Peyer's patch (tissue), 4 donors: ENCODE data around the gene AGPAT1. TPM values are rescaled to one million over a fixed set of nuclear protein-coding genes. Genes with fewer than 3 reads are reported as not detected.
A peak's percentile ranks its signal among the peaks of the same experiment; 100 is the strongest.

Experiments
- DNase-seq, 3 donors: peaks; one replicate each; pipeline ENCODE4 v3.0.0-alpha.2; 2017 to 2019
- H3K27ac ChIP-seq, 4 donors: fragments of 200-600 bp; sonication (generic); one replicate each; pipeline ENCODE4 v1.5.1; 2016 to 2019
- H3K27me3 ChIP-seq, 2 donors: fragments of 200-600 bp; sonication (generic); one replicate each; pipeline ENCODE4 v1.5.1; 2019
- H3K36me3 ChIP-seq, 3 donors: fragments of 200-600 bp; sonication (generic); one replicate each; pipeline ENCODE4 v1.5.1; 2016 to 2019
- H3K4me1 ChIP-seq, 4 donors: fragments of 200-600 bp; sonication (generic); one replicate each; pipeline ENCODE4 v1.5.1; 2016 to 2019
- H3K4me3 ChIP-seq, 4 donors: fragments of 200-600 bp; sonication (generic); 1 replicate in 3 of 4; 2 replicates in 1 of 4; pipeline ENCODE4 v1.5.1; 2016 to 2019; ENCODE audit warnings: mild to moderate bottlenecking in 1 of 4
- H3K9me3 ChIP-seq, 4 donors: fragments of 200-600 bp; sonication (generic); one replicate each; pipeline ENCODE4 v1.5.1; 2016 to 2019; ENCODE audit warnings: mild to moderate bottlenecking in 1 of 4
- POLR2A ChIP-seq, 2 donors: fragments of 450-650 bp; IDR thresholded peaks; one replicate each; pipeline ENCODE4 v1.5.1; 2017; ENCODE audit warnings: antibody characterized with exemption in 2 of 2, mild to moderate bottlenecking in 2 of 2, moderate library complexity in 2 of 2
- small RNA-seq, 2 donors: library from RNA; depleted of rRNA; stranded (forward); fragments of <200 nt; gene quantifications; one replicate each; pipeline ENCODE3, GENCODE V24; 2016
- total RNA-seq, 4 donors: library from RNA; depleted of rRNA; stranded (reverse); fragments of >200 nt; gene quantifications; one replicate each; pipeline ENCODE4 v1.1.0, GENCODE V29; 2016
- TF ChIP-seq, protein P1 (sequence below), 6 experiments: fragments of 450-650 bp in 4 of 6; fragments of 200-600 bp in 2 of 6; sonication (generic) in 1 of 6; IDR thresholded peaks; one replicate each; pipeline ENCODE4 v1.5.1; 2017 to 2019; ENCODE audit warnings: antibody characterized with exemption in 6 of 6, mild to moderate bottlenecking in 3 of 6, moderate library complexity in 1 of 6

The AGPAT1 gene
- total RNA-seq, 4 donors from 2014 or later: 28.9 to 140 (median 90.7) TPM

DNA sequence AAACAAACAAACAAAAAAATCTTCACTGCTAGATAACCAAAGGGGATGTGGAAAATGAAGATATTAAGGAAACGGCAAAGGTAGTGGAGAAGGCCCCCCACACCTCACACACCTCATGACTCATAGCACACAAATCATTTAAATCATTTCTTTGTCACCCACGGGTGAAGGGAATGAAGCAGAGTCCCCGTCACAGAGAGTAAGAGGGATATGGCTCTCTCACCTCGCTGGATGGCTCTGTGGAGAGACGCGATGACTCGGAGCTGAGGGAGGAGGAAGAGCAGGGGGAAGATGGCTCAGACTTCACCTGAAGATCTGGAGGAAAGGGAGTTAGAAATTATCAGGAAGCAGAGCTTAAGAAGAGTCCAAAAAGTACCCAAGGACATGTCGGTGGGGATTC is 49.0 kb downstream of the AGPAT1 start:
- Histone ChIP-seq H3K36me3 (peaks cover 0 to 45% (median 0%) of the 10 kb centered on the region in 3 donors), H3K4me1 (peaks cover 6 to 32% (median 16%) of the 10 kb centered on the region in 4 donors), H3K27ac (no peak overlapping the region), H3K9me3 (no peaks in the 10 kb centered on the region), H3K4me3 (peak overlapping the region; percentile 74 to 90 (median 88)), H3K27me3 (no peaks in the 10 kb centered on the region)
- TF ChIP-seq, protein P1, sequence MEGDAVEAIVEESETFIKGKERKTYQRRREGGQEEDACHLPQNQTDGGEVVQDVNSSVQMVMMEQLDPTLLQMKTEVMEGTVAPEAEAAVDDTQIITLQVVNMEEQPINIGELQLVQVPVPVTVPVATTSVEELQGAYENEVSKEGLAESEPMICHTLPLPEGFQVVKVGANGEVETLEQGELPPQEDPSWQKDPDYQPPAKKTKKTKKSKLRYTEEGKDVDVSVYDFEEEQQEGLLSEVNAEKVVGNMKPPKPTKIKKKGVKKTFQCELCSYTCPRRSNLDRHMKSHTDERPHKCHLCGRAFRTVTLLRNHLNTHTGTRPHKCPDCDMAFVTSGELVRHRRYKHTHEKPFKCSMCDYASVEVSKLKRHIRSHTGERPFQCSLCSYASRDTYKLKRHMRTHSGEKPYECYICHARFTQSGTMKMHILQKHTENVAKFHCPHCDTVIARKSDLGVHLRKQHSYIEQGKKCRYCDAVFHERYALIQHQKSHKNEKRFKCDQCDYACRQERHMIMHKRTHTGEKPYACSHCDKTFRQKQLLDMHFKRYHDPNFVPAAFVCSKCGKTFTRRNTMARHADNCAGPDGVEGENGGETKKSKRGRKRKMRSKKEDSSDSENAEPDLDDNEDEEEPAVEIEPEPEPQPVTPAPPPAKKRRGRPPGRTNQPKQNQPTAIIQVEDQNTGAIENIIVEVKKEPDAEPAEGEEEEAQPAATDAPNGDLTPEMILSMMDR (IDR thresholded peaks at IDR 0.05): no peak
- no peak for TF ChIP-seq POLR2A (IDR thresholded peaks at IDR 0.05)
- no peak for DNase-seq

DNA sequence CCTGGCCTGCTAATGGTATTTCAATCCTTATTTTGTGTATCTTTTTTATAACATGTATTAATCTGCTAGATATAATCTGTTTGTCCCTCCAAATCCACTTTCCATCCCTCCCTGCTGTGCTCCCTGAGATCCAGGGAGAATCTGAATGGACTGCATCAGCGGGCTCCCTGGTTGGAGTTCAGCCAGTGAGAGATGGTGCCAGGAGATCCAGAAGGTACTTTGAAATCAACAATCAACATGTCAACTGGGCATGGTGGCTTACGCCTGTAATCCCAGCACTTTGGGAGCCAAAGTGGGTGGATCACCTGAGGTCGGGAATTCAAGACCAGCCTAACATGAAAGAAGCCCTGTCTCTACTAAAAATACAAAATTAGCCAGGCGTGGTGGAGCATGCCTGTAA is 52.2 kb downstream of the AGPAT1 start:
- Histone ChIP-seq H3K36me3 (peaks cover 0 to 71% (median 0%) of the 10 kb centered on the region in 3 donors), H3K27me3 (no peaks in the 10 kb centered on the region), H3K27ac (no peak overlapping the region), H3K4me3 (no peak overlapping the region), H3K4me1 (peaks cover 4 to 35% (median 11%) of the 10 kb centered on the region in 4 donors), H3K9me3 (no peaks in the 10 kb centered on the region)
- no peak for DNase-seq
- TF ChIP-seq POLR2A (IDR thresholded peaks at IDR 0.05): no peak
- TF ChIP-seq, protein P1 (IDR thresholded peaks at IDR 0.05): no peak

DNA sequence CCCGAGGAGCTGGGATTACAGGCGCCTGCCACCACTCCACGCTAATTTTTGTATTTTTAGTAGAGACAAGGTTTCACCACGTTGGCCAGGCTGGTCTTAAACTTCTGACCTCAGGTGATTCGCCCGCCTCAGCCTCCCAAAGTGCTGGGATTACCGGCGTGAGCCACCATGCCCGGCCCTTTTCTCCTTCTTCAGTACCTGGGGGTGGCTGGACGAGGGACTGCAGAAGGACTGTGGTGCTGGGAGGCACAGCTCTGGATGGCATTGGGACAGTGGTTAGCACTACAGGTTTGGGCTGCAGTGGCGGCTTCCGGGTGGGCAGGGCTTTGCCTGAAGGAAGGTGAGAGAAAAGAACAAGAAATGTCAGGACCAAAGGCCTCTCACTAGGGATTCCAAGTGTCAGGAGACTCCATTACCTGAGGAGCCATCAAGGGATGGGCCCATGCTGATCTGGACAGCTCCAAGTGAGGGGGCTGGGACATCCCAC is 55.3 kb downstream of the AGPAT1 start:
- Histone ChIP-seq H3K4me1 (peaks cover 0 to 18% (median 6%) of the 10 kb centered on the region in 4 donors), H3K27ac (no peak overlapping the region), H3K9me3 (no peaks in the 10 kb centered on the region), H3K36me3 (peaks cover 0 to 93% (median 0%) of the 10 kb centered on the region in 3 donors), H3K4me3 (no peak overlapping the region), H3K27me3 (no peaks in the 10 kb centered on the region)
- TF ChIP-seq, protein P1 (IDR thresholded peaks at IDR 0.05): no peak
- DNase-seq: no peak

DNA sequence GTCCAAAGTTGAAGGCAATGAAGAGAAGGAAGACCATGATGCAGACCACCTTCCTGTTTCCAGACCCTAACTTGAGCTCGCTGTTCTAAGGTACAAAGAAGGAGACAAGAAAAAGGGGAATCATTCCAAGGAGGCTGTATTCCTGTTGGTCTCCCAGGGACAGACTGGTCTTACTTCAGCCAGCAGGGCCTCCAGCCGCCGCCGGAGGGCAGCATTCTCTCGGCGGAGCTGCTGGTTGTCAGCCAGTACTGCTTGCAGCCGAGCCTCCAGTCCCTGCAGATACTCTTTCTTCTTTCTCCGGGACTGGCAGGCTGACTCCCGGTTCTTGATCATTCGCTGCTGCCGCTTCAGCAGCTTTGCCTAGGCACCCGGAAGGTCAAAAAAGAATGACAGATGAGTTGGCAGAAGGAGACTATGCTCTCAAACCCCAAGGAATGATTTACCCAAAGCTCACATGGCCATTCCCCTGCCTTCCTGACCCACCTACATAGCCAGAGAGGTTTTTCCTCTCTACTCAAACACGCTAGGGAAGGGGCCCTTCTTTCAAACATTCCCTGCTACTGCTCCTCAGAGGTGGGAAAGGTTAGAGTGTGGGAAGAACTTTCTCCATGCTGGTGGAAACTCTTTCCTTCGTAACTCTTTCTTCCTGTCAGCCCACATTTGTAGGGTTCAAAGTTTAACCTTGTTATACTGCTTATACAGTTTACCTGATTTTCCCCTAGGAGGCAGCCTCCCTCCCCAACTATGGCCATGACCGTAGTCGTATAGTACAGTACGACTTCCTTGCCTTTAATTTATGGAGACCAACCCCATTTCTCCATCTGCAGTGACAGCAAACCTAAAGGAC is 56.9 kb downstream of the AGPAT1 start:
- Histone ChIP-seq H3K27me3 (no peaks in the 10 kb centered on the region), H3K36me3 (peaks cover 0 to 86% (median 0%) of the 10 kb centered on the region in 3 donors), H3K27ac (peak overlapping the region; percentile 4 to 88 (median 55)), H3K9me3 (no peaks in the 10 kb centered on the region), H3K4me3 (peak overlapping the region in 2 of 4 donors; percentile 26 to 35), H3K4me1 (peaks cover 0 to 22% (median 6%) of the 10 kb centered on the region in 4 donors)
- TF ChIP-seq, protein P1 (IDR thresholded peaks at IDR 0.05): peak; percentile 76 to 94 (median 88)
- peak in 1 of 2 donors; percentile 15 for TF ChIP-seq POLR2A (IDR thresholded peaks at IDR 0.05)
- DNase-seq: peak; percentile 70 to 93 (median 90)

Small RNAs within 50 kb of the gene (small RNA-seq; reads per million reads assigned to genes)
- gene AL662884.1 (0 reads per million in 2 donors), gene MIR6833 (0 reads per million in 2 donors)

Other genes starting within 250 kb of the AGPAT1 start
- 10 to 100 TPM; 15.3 to 63.2 (median 38.4) TPM for gene C2, start 248.4 kb downstream of the AGPAT1 start, total RNA-seq
- 100 to 1,000 TPM in 1 of 4 donors, 10 to 100 TPM in 3; 23.1 to 183 (median 89.9) TPM for gene CFB, start 230.0 kb downstream of the AGPAT1 start, total RNA-seq
- gene NELFE, start 217.1 kb downstream of the AGPAT1 start, total RNA-seq: 10 to 100 TPM; 45.4 to 59.7 (median 50.2) TPM
- 100 to 1,000 TPM in 2 of 4 donors, 10 to 100 TPM in 2; 81.3 to 130 (median 107) TPM for gene SKIC2, start 216.9 kb downstream of the AGPAT1 start, total RNA-seq
- gene DXO, start 203.9 kb downstream of the AGPAT1 start, total RNA-seq: 10 to 100 TPM; 15.1 to 47.9 (median 24.1) TPM
- gene C4A, start 194.0 kb downstream of the AGPAT1 start, total RNA-seq: 10 to 100 TPM; 13.7 to 56.9 (median 20.8) TPM
- gene C4B, start 161.3 kb downstream of the AGPAT1 start, total RNA-seq: 10 to 100 TPM; 11.0 to 80.0 (median 20.3) TPM
- 1 to 10 TPM in 1 of 4 donors, not detected in 3; 1.2 TPM for gene CYP21A2, start 137.7 kb downstream of the AGPAT1 start, total RNA-seq
- 100 to 1,000 TPM in 2 of 4 donors, 10 to 100 TPM in 2; 38.5 to 301 (median 117) TPM for gene TNXB, start 66.7 kb downstream of the AGPAT1 start, total RNA-seq
- gene ATF6B, start 47.8 kb downstream of the AGPAT1 start, total RNA-seq: 100 to 1,000 TPM in 3 of 4 donors, 10 to 100 TPM in 1; 75.3 to 408 (median 156) TPM
- 1 to 10 TPM; 5.1 to 6.6 (median 5.6) TPM for gene FKBPL, start 45.8 kb downstream of the AGPAT1 start, total RNA-seq
- gene PRRT1, start 24.1 kb downstream of the AGPAT1 start, total RNA-seq: 1 to 10 TPM in 3 of 4 donors, not detected in 1; 3.1 to 4.1 (median 3.8) TPM
- 100 to 1,000 TPM in 1 of 4 donors, 10 to 100 TPM in 2, 1 to 10 TPM in 1; 7.4 to 121 (median 26.9) TPM for gene PPT2, start 21.9 kb downstream of the AGPAT1 start, total RNA-seq
- 10 to 100 TPM in 3 of 4 donors, 1 to 10 TPM in 1; 8.9 to 28.1 (median 16.2) TPM for gene EGFL8, start 11.5 kb downstream of the AGPAT1 start, total RNA-seq
- gene RNF5, start 2.3 kb upstream of the AGPAT1 start, total RNA-seq: 100 to 1,000 TPM in 3 of 4 donors, 10 to 100 TPM in 1; 84.2 to 199 (median 115) TPM
- 10 to 100 TPM in 2 of 4 donors, 1 to 10 TPM in 2; 2.8 to 31.4 (median 9.2) TPM for gene AGER, start 8.2 kb upstream of the AGPAT1 start, total RNA-seq
- 10 to 100 TPM; 33.3 to 74.3 (median 64.4) TPM for gene PBX2, start 14.1 kb upstream of the AGPAT1 start, total RNA-seq
- gene GPSM3, start 16.6 kb upstream of the AGPAT1 start, total RNA-seq: 10 to 100 TPM in 2 of 4 donors, 1 to 10 TPM in 2; 5.3 to 38.8 (median 10.3) TPM
- 10 to 100 TPM in 2 of 4 donors, 1 to 10 TPM in 2; 1.8 to 50.3 (median 8.9) TPM for gene NOTCH4, start 48.0 kb upstream of the AGPAT1 start, total RNA-seq
- not detected for gene TSBP1, start 195.8 kb upstream of the AGPAT1 start, total RNA-seq
- gene BTNL2, start 231.1 kb upstream of the AGPAT1 start, total RNA-seq: 1 to 10 TPM in 2 of 4 donors, not detected in 2; 3.6 to 3.8 TPM